Endothelial cell (in vitro differentiated cells): ENCODE measurements around the gene CMKLR1. TPM values are rescaled to one million over a fixed set of nuclear protein-coding genes. Genes with fewer than 3 reads are reported as not detected.

Source experiments
- DNase-seq: peaks from one replicate; pipeline ENCODE4 v3.0.0; 2021; ENCODE audit warnings: low spot score
- H3K27ac Mint-ChIP-seq: one replicate; pipeline ENCODE4 v1.8.0; 2021; ENCODE audit warnings: mixed read lengths, inconsistent platforms; ENCODE audit not compliant: unreplicated experiment
- H3K27me3 Mint-ChIP-seq: one replicate; pipeline ENCODE4 v1.8.0; 2021; ENCODE audit warnings: mild to moderate bottlenecking, moderate library complexity, mixed read lengths, inconsistent platforms; ENCODE audit not compliant: unreplicated experiment
- H3K36me3 Mint-ChIP-seq: one replicate; pipeline ENCODE4 v1.8.0; 2021; ENCODE audit warnings: mild to moderate bottlenecking, low read depth, mixed read lengths, inconsistent platforms; ENCODE audit not compliant: unreplicated experiment
- H3K4me1 Mint-ChIP-seq: one replicate; pipeline ENCODE4 v1.8.0; 2021; ENCODE audit warnings: mild to moderate bottlenecking, mixed read lengths, inconsistent platforms; ENCODE audit not compliant: unreplicated experiment
- H3K4me3 Mint-ChIP-seq: one replicate; pipeline ENCODE4 v1.8.0; 2021; ENCODE audit warnings: mild to moderate bottlenecking, mixed read lengths, inconsistent platforms; ENCODE audit not compliant: unreplicated experiment
- H3K9me3 Mint-ChIP-seq: one replicate; pipeline ENCODE4 v1.8.0; 2021; ENCODE audit warnings: mixed read lengths, inconsistent platforms; ENCODE audit not compliant: unreplicated experiment
- CTCF ChIP-seq: fragments of 200-600 bp; sonication (generic); IDR thresholded peaks from one replicate; pipeline ENCODE4 v1.5.0; 2021; ENCODE audit warnings: antibody characterized with exemption; ENCODE audit not compliant: unreplicated experiment
- total RNA-seq: library from RNA; stranded (reverse); fragmentation: NEBNext Ultra II Directional; extraction: Animal tissue kit (Norgen Biotek cat#: 25700); gene quantifications from one replicate; pipeline ENCODE4 v1.2.1, GENCODE V29; 2021; ENCODE audit not compliant: unreplicated experiment

CMKLR1 gene
- total RNA-seq, 1 donor from 2014 or later: 0.51 TPM

- Mint-ChIP-seq H3K36me3 (no peaks in the 10 kb centered on the region), H3K9me3 (no peaks in the 10 kb centered on the region), H3K4me1 (no peaks in the 10 kb centered on the region), H3K4me3 (no peak overlapping the region), H3K27ac (no peak overlapping the region), H3K27me3 (peaks cover 3% of the 10 kb centered on the region)
- no peak for DNase-seq
- no peak for TF ChIP-seq CTCF
Measured at GRCh38 chr12:108345716-108346633, 6.9 kb upstream of the CMKLR1 start.

- H3K36me3 Mint-ChIP-seq: no peaks in the 10 kb centered on the region
- peaks cover 5% of the 10 kb centered on the region for H3K27me3 Mint-ChIP-seq
- H3K4me1 Mint-ChIP-seq: peaks cover 7% of the 10 kb centered on the region
- H3K9me3 Mint-ChIP-seq: no peaks in the 10 kb centered on the region
- no peak overlapping the region for H3K27ac Mint-ChIP-seq
- TF ChIP-seq CTCF: no peak
- no peak for DNase-seq
- H3K4me3 Mint-ChIP-seq: no peak overlapping the region
Measured at GRCh38 chr12:108342985-108343384, 3.9 kb upstream of the CMKLR1 start.

GRCh38 chr12:108341854-108342847 is 3.0 kb upstream of the CMKLR1 start:
- Mint-ChIP-seq H3K27ac (no peak overlapping the region), H3K4me3 (no peak overlapping the region), H3K27me3 (peaks cover 5% of the 10 kb centered on the region), H3K9me3 (no peaks in the 10 kb centered on the region), H3K4me1 (peaks cover 8% of the 10 kb centered on the region), H3K36me3 (no peaks in the 10 kb centered on the region)
- TF ChIP-seq CTCF: no peak
- DNase-seq: no peak

GRCh38 chr12:108341356-108341755 is 2.2 kb upstream of the CMKLR1 start:
- Mint-ChIP-seq H3K27me3 (peaks cover 5% of the 10 kb centered on the region), H3K36me3 (no peaks in the 10 kb centered on the region), H3K4me1 (peaks cover 8% of the 10 kb centered on the region), H3K4me3 (no peak overlapping the region), H3K9me3 (no peaks in the 10 kb centered on the region), H3K27ac (peak overlapping the region; percentile 14)
- DNase-seq: no peak
- TF ChIP-seq CTCF: no peak
